ENCODE results near the gene FAM83E.

FAM83E gene

GRCh38 chr19:48628486-48629296 lies 13.8 kb upstream of the FAM83E start:
- H3K27me3 ChIP-seq (ENCODE audit: insufficient read depth, low read length, poor library complexity, severe bottlenecking): no peaks in the 10 kb centered on the region
- no peaks in the 10 kb centered on the region for H3K9me2 ChIP-seq (replicated peaks; ENCODE audit: low read depth, low read length)

GRCh38 chr19:48627865-48628314 lies 13.0 kb upstream of the FAM83E start:
- TF ChIP-seq CTCF (conservative IDR thresholded peaks at IDR 0.05; ENCODE audit: low read length) (no peak), EZH2phosphoT487 (IDR thresholded peaks at IDR 0.05; ENCODE audit: borderline replicate concordance) (no peak)
- Histone ChIP-seq H3K36me3 (ENCODE audit: insufficient read depth, low read length) (peaks cover 12% of the 10 kb centered on the region; the same call in 1 of the 2 replicates), H3K79me2 (ENCODE audit: insufficient read depth, low read length) (peaks cover 7% of the 10 kb centered on the region; the same call in 1 of the 2 replicates), H3F3A (ENCODE audit: low read depth) (no peaks in the 10 kb centered on the region), H2AFZ (ENCODE audit: low read length) (no peak overlapping the region), H3K4me3 (ENCODE audit: low read length, poor library complexity, severe bottlenecking) (no peak overlapping the region), H4K20me1 (ENCODE audit: insufficient read depth, low read length, poor library complexity, severe bottlenecking) (peaks cover 4% of the 10 kb centered on the region), H3K9me2 (replicated peaks; ENCODE audit: low read depth, low read length) (no peaks in the 10 kb centered on the region), H3K27me3 (ENCODE audit: insufficient read depth, low read length, poor library complexity, severe bottlenecking) (no peaks in the 10 kb centered on the region), H3K9me3 (ENCODE audit: insufficient read depth, low read depth, low read length) (no peaks in the 10 kb centered on the region), H3K4me2 (ENCODE audit: low read depth, low read length, poor library complexity, severe bottlenecking) (no peak overlapping the region), H3K4me1 (ENCODE audit: insufficient read depth, low read length, poor library complexity, severe bottlenecking) (peaks cover 21% of the 10 kb centered on the region), H3K9ac (ENCODE audit: low read depth, low read length, poor library complexity, severe bottlenecking) (no peak overlapping the region)

More at GRCh38 chr19:48628486-48629296, 13.8 kb upstream of the FAM83E start:
- H3K36me3 ChIP-seq (ENCODE audit: insufficient read depth, low read length): peaks cover 12% of the 10 kb centered on the region; the same call in 1 of the 2 replicates
- H2AFZ ChIP-seq (ENCODE audit: low read length): no peak overlapping the region
- H3K9ac ChIP-seq (ENCODE audit: low read depth, low read length, poor library complexity, severe bottlenecking): no peak overlapping the region
- H3F3A ChIP-seq (ENCODE audit: low read depth): no peaks in the 10 kb centered on the region
- H3K79me2 ChIP-seq (ENCODE audit: insufficient read depth, low read length): peaks cover 15% of the 10 kb centered on the region; the same call in 1 of the 2 replicates
- H3K9me3 ChIP-seq (ENCODE audit: insufficient read depth, low read depth, low read length): no peaks in the 10 kb centered on the region
- H3K4me2 ChIP-seq (ENCODE audit: low read depth, low read length, poor library complexity, severe bottlenecking): no peak overlapping the region
- TF ChIP-seq CTCF (conservative IDR thresholded peaks at IDR 0.05; ENCODE audit: low read length) (no peak), EZH2phosphoT487 (IDR thresholded peaks at IDR 0.05; ENCODE audit: borderline replicate concordance) (no peak)
- H3K4me3 ChIP-seq (ENCODE audit: low read length, poor library complexity, severe bottlenecking): no peak overlapping the region
- H4K20me1 ChIP-seq (ENCODE audit: insufficient read depth, low read length, poor library complexity, severe bottlenecking): peaks cover 4% of the 10 kb centered on the region
- H3K4me1 ChIP-seq (ENCODE audit: insufficient read depth, low read length, poor library complexity, severe bottlenecking): peaks cover 23% of the 10 kb centered on the region

GRCh38 chr19:48627201-48627864 lies 12.5 kb upstream of the FAM83E start:
- H4K20me1 ChIP-seq (ENCODE audit: insufficient read depth, low read length, poor library complexity, severe bottlenecking): peaks cover 4% of the 10 kb centered on the region
- peaks cover 16% of the 10 kb centered on the region for H3K4me1 ChIP-seq (ENCODE audit: insufficient read depth, low read length, poor library complexity, severe bottlenecking)
- H3K79me2 ChIP-seq (ENCODE audit: insufficient read depth, low read length): peaks cover 2% of the 10 kb centered on the region; the same call in 1 of the 2 replicates
- no peaks in the 10 kb centered on the region for H3K9me2 ChIP-seq (replicated peaks; ENCODE audit: low read depth, low read length)
- no peak for TF ChIP-seq CTCF (conservative IDR thresholded peaks at IDR 0.05; ENCODE audit: low read length)
- no peak for TF ChIP-seq EZH2phosphoT487 (IDR thresholded peaks at IDR 0.05; ENCODE audit: borderline replicate concordance)
- no peak overlapping the region for H3K4me3 ChIP-seq (ENCODE audit: low read length, poor library complexity, severe bottlenecking)
- H3F3A ChIP-seq (ENCODE audit: low read depth): no peaks in the 10 kb centered on the region
- H3K9me3 ChIP-seq (ENCODE audit: insufficient read depth, low read depth, low read length): no peaks in the 10 kb centered on the region
- H3K4me2 ChIP-seq (ENCODE audit: low read depth, low read length, poor library complexity, severe bottlenecking): no peak overlapping the region
- H3K27me3 ChIP-seq (ENCODE audit: insufficient read depth, low read length, poor library complexity, severe bottlenecking): no peaks in the 10 kb centered on the region
- no peak overlapping the region for H2AFZ ChIP-seq (ENCODE audit: low read length)
- H3K9ac ChIP-seq (ENCODE audit: low read depth, low read length, poor library complexity, severe bottlenecking): no peak overlapping the region
- peaks cover 12% of the 10 kb centered on the region; the same call in 1 of the 2 replicates for H3K36me3 ChIP-seq (ENCODE audit: insufficient read depth, low read length)
